HG03354 (cell line): ENCODE measurements around the gene ATP11C.
"Not testable (repeated sequence)": the region's sequence is repeated elsewhere in the genome, so short reads cannot be mapped to it uniquely, and the experiment has no call there.

ENCODE experiments used
- ATAC-seq: cut with Tn5 transposase; IDR thresholded peaks from one replicate; pipeline ENCODE4 v1.9.1; 2021; ENCODE audit warnings: mild to moderate bottlenecking; ENCODE audit not compliant: unreplicated experiment, poor library complexity, severe bottlenecking

ATP11C gene

DNA sequence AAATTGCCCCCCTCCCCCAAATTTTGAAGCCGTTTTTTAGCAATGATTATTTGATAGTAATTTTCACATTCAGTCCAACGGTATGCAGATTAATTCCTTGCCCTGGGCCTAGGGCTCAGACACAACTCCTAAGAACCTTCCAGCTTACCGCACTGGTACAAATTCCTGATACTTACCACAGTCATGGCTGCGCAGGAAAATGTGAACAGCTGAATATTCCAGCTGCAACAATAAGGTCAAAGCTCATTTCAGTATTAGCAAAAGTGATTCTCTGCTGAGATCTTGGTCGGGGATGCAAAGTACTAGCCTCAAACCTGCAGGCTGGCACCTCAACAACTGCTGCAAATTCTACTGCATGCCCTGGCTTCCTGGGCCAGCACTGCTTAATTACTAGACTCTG is 3.0 kb downstream of the ATP11C start:
- no peak for ATAC-seq

DNA sequence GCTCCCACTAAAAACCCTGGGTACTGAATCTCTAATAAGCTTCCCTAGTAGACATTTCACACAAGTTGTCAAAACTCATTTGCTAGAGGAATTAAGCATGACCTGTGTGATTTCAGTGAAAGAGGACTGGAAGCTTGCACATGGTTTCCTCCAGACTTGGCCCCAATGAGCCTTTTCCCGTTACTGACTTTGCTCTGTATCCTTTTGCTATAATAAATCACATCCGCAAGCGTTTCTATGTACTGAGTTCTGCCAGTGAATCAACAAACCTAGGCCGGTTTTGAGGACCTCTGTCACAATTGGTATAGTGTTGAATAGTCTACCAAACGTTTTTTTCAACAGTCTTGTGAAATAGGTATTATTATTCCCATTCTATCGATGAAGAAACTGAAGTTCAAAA is 8.2 kb downstream of the ATP11C start:
- no peak for ATAC-seq

DNA sequence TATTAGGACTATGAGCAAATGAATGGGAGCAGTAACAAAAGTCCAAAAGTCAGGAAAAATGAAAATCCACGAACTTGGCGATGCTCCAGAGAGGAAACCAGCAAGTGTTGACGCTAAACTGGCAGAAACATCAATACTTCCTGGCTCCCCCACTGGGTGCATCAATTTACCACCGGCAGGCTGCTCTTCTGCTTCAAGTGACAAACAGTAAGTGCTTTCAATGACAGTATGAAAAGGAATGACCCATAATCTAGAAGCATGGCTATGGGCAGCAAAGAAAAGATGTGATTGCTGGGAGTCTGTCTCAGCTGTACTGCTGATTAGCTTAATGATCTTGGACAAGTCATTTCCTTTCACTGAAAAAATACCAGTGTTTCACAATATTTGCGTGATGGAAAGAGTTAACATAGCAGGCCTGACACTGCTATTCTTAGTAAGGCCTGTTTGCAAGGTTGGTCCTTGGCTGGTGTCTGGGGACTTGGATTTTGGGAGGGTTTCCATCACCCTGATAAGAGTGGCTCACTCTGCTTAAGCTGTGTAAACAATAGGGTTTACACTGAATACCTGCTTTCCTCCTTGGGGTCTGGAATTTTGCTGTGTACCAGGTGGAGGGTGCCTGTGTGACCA is 8.7 kb downstream of the ATP11C start:
- ATAC-seq: no peak

DNA sequence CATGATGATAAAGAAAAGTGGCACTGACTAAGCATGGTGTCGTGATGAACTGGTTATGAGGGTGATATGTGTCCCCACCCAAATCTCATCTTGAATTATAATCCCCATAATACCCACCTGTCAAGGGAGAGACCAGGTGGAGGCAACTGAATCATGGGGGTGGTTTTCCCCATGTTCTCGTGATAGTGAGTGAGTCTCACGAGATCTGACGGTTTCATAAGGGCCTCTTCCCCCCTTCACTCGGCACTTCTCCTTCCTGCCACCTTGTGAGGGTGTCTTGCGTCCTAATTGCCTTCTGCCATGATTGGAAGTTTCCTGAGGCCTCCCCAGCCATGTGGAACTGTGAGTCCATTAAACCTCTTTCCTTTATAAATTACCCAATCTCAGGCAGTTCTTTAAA is 11.7 kb downstream of the ATP11C start:
- not testable (repeated sequence) for ATAC-seq

DNA sequence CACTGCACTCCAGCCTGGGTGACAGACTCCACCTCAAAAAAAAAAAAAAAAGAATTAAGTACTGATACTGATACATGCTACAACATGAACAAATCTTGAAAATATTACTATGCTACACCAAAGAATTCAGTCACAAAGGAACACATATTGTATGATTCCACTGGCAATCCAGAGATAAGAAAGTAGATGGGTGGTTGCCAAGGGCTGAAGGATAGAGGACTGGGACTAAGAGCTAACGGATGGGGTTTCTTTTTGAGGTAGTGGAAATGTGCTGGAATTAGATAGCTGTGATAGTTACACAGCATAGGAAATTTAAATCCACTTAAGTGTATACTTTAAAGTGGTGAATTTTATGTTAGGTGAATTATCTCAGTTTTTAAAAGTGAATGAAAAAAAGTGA is 12.5 kb downstream of the ATP11C start:
- ATAC-seq: no peak

DNA sequence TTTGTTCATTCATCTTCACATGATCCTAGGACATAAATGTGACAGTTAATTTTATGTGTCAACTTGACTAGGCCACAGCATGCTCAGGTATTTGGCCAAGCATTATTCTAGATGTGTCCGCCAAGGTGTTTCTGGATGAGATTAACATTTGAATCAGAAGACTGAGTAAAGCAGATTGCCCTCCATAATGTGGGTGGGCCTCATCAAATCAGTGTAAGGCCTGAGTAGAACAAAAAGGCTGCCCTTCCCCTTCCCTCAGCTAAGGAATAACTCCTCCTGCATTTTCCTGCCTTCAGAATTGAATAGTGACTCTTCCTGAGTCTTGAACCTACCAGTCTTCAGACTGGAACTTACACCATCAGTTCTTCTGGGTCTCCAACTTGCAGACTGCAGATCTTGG is 18.4 kb downstream of the ATP11C start:
- no peak for ATAC-seq

DNA sequence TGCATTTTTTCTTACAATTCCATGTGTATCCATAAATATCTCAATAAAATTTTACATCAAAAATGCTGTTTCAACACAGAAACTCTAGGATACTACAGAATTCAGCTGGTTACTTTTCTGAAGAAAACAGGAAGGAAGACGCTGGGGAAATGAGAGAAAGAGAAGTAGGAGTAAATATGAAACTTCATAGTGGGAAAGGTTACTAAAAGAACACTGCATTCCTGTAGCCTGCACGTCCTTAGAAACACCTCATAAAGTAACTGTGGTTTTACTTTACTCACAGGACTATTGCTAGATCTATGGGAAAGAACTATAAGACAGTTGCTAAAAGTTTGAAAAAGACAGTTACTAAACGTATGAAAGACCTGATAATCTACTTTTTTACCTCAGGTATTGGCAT is 23.1 kb downstream of the ATP11C start:
- ATAC-seq: no peak

DNA sequence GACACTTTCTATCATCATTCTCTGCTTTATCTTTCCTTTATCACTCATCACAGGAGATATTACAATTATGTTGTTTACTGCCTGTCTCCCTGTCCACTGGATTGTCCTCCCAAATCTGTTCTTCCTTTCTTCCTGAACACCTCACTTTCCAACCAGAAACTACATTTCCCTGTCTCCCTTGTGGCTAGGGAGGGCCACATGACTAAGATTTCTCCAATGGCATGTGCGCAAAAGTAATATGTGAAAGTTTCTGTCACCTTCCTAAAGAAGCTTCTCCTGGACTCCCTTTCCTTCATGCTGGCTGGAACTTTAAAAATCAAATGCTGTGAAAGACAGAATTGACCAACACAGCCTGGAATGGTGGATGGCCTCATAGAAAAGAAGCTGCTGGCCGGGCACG is 25.8 kb downstream of the ATP11C start:
- ATAC-seq: no peak

DNA sequence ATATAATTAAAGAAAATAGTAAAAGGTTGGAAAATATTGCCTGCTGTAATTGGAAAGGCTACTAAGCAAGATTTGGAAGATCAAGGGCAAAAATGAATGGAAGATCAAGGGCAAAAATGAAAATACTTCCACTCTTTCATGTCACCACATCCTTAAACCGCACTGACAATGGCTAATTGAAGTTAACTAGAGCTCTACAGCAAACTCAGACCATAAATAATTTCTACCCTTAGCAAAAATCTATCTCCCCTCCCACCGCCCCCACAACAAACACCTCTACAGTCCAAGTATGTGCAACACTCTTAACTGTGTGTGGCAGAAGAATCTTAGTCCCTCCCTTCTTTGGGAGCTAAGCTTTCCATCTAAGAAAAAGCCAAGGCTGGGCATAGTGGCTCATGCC is 27.1 kb downstream of the ATP11C start:
- no peak for ATAC-seq

DNA sequence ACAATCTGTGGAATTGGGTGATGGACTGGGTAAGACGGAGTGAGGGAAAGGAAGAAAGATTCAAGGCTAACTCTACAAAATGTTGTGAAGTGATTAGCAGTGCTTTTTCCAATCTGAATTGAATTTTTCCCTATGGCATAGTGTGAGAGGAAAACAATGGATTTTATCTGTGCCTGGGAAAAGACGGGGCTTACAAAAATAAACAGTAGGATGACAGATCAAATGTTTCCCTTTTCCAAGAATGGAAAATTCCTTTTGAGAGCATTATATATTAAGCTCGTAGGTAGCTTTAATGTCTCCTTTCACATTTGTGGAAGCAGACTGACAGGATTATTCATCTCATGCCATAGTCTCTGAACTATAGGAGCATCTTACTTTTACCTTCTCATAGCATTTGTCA is 27.8 kb downstream of the ATP11C start:
- ATAC-seq: no peak

DNA sequence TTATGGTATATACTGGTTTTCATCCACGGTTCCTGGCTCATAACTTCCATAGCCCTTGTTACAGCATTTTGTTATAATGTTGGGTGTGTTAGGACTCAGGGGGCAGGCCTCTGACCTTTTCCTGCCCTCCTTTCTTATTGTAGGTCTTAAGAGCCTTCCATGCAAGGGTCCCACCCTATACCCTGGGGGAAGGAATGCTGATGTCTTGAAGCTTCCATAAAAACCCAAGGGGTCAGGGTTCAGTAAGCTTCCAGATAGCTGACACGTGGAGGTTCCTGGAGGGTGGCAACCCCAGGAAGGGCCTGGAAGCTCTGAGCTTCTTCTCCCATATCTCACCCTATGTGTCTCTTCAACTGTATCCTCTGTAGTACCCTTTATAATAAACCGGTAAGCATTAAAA is 29.6 kb downstream of the ATP11C start:
- no peak for ATAC-seq

DNA sequence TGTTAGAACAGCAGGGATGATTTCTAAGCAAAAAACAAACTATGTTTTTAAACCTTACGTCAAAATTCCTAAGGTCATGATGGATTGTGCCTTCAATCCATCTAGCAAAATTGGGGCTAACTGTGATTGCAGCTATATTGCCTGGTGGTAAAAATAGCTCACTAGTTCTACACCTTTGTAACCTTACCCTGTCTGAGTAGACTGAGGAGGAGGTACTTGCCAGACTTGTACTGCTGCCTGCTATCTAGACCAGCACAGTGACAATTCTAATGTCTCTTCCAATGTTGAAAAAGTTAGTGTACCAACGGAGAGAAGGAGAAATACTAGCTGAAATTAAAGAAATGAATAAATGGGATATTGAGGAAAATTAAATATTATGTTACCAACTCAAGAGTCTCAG is 30.3 kb downstream of the ATP11C start:
- no peak for ATAC-seq

DNA sequence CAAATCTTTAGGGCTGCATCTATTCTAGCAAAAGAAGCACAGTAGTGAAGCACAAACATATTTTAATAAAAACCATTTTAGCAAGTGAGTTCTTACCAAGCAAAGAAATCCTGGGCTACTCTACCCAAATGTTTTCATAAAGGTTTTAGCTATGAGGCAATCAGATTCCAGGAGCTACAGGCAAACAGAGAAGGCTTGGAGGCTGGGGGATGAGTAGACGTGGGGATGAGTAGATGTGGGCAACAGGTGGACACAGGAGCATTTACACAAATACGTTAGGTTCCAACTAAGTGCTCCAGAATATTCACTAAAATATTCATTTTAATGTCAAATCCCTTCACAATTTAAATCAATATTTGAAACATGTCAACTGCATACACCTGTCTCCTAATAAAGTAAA is 34.5 kb downstream of the ATP11C start:
- no peak for ATAC-seq

DNA sequence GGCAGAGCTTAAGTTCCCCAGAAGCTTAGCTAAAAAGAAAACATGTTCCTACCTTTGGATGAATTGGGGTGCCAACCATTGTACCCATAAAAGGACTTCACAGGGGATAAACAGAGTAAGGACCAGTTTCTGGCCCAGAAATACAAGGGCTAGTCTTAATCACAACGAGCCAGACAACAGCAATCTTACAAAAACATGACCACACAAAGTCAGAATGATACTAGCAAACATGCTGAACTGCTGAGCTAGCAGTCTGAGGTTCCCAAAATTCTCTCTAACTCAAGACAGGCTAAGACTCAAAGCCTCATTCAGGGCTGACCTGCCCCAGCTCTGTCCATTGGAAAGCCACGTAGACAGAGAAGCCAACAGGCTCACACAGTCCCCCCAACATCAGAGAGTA is 40.3 kb downstream of the ATP11C start:
- peak; percentile 72 for ATAC-seq

DNA sequence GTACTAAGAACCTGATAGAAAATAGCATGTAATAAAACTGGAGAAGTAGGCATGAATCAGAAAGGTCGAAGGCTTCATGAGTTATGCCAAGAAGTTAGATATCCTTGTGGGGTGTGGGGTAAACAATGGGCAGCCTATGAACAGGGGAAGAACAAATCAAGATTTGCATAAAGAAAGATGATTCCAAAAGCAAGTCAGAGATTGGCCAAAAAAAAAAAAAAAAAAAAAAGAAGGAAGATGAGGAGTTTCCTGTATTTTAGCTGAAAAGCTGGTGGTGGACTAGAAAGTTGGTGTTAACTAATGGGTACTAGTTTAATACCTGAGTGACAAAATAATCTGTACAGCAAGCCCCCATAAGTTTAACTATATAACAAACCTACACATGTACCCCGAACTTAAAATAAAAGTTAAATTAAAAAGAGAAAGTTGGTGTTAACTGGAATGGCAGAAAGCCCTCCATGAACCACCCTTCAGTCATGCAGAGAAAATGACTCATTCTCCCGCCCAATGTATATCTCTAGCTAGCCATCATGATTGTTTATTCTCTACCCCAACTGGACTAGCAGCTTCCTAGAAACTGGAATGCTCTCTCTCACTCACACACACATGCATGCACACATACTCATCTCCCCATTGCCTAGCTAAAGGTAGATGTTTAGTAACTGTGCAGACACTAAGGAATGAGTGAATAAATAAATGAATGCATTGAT is 41.7 kb downstream of the ATP11C start:
- ATAC-seq: no peak

DNA sequence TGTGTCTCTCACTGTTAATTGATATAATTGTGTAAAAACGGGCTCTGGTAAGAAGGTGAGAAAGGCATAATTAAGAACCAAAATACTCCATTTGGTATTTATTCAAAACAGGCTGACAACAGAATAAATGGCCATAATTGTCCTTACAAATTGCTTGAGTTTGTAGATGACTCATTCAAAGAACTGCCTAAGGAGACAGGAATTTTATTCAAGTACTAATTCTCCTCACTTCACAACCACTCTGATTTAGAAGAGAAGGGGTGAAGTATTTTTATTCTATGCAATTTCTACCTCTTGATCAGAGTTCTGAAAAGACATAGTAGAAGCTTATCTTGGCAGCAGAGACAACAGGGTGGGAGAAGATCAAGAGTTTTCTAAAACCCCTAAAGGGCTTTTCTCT is 43.1 kb downstream of the ATP11C start:
- ATAC-seq: no peak

DNA sequence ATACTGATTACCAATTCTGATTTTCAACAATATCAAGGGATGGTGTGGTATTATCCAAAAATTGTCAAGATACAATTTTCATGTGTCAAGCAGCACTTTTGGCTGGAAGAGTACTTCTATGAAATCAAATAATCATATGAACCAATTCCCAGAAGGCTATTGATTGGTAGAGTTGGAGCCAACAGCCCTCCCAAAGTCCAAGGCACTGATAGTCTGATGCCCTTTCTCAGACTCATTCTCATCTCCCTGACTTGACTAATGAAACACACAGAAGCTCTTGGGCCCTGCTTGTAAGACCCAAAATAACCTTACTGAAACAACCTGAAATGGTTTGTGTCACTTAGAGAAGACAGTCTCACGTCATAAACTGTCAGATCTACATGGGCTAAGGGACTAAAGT is 48.9 kb downstream of the ATP11C start:
- ATAC-seq: no peak

DNA sequence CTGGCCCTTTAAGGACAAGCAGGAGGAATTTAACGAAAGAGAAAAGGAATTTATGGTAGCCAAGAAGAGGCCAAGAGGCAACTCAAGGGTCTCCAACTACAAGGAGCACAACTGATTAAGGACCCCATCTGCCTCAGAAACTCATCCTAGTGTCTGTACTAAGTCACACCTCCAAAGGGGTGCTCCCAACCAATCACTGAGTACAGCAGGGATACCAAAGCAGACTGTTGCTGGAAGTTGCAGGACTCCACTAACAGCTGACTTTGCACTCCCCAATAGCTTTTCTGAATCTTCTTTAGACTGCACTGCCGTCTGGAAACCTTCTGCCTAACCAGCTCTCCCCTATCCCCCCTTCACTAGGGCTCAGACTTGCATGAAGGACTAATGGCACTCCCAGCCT is 50.6 kb downstream of the ATP11C start:
- no peak for ATAC-seq

DNA sequence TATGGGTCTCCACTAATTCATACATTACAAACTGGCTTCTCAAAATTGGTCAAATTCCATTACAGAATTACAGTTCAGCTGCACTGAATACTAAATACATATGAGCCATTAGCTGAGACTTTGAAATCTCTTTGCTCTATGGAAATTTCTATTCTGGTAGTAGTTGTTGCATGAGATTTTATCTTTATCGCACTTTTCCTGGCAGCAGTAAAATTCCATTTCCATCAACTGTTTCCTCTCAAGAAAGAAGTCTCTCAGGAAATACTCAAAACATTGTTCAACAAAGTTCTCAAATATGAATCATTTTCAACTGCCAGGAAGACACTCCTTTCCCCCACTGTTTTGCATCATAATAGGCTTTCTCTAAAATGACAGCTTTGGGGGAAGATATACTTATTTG is 51.3 kb downstream of the ATP11C start:
- ATAC-seq: no peak

DNA sequence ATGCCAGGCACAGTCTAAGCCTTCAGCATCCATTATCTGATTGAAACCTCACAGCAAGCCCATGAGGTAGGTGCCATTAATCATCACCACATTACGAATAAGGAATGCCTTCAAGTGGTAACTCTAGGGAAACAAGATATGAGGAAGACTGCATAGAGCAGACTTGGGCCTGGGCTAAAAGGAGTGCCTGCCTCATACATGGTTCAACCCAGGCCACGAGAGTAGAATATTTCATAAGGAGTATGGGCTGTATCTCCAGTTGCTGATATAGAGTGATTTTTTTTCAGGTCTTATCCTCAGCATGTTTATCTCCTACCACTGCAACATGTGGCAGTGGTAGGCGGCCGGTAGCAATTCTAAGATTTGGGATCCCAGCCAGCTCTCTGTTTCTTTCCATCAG is 51.7 kb downstream of the ATP11C start:
- ATAC-seq: no peak

DNA sequence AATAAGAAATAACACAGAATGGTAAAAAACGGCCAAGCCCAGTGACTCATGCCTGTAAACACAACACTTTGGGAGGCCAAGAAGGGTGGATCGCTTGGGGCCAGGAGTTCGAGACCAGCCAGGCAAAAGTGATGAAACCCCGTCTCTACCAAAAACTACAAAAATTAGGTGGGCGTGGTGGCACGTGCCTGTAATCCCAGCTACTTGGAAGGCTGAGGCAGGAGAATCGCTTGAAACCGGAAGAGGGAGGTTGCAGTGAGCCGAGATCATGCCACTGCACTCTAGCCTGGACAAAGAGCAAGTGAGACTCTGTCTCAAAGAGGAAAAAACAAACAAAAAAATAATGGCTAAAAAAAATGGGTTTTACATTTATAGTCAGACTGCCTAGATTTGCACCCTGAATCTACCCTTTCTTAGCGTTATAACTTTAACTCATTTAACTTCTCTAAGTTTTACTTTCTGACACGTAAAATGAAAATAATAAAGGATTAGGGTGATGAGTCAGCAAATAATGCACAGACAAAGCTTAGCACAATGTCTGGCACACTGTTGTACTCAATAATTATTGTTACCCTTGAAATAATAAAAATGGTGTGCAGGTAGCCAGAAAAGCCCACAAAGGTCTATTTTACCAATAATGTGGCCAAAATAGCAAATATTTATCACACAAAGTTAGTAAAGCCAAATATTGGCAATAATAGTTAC is 55.0 kb downstream of the ATP11C start:
- no peak for ATAC-seq
